H7 (cell line): ENCODE measurements around the gene COA8. TPM values are rescaled to one million over a fixed set of nuclear protein-coding genes. Genes with fewer than 3 reads are reported as not detected.

ENCODE experiments used
- DNase-seq: peaks from one replicate; pipeline ENCODE4 v3.0.0; 2012
- H3K27me3 ChIP-seq: 2 replicates; pipeline ENCODE4 v1.6.0; 2011; ENCODE audit warnings: mild to moderate bottlenecking, low read length; ENCODE audit not compliant: control insufficient read depth, insufficient read depth
- H3K36me3 ChIP-seq: replicated peaks from 2 replicates; pipeline ENCODE4 v1.5.1; 2011; ENCODE audit warnings: low read length; ENCODE audit not compliant: control insufficient read depth, insufficient read depth
- H3K4me3 ChIP-seq: 2 replicates; pipeline ENCODE4 v1.5.1; 2011; ENCODE audit warnings: low read depth, mild to moderate bottlenecking, control low read depth, low read length, moderate library complexity; ENCODE audit not compliant: insufficient read depth
- total RNA-seq: library from RNA; depleted of rRNA; stranded (reverse); fragments of >200 nt; shearing (Covaris generic); gene quantifications from 2 replicates; pipeline ENCODE4 v1.2.3, GENCODE V29; 2014

COA8 gene
- total RNA-seq, 1 experiment from 2014 or later: 15.8 TPM

DNA sequence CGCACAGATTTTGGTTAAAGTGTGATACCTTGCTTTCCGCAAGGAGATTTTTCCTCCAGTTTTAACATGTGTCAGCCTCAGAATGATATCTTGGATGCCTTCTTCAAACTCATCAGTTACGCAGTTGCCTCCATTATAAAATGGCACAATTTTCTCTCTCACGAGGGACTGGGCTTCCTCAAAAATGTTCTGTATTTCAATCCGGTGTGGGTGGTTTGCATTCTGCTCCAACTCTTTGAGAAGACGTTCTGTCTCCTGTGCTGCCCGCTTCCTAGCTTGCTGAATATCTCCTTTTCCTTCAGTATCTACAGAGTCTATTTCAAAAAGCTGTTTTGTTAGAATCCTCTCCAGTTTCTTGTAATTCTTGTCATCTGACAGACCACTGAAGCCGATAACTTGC, 2.1 kb upstream of the COA8 start:
- no peak for DNase-seq
- Histone ChIP-seq H3K27me3 (no peaks in the 10 kb centered on the region), H3K4me3 (no peak overlapping the region), H3K36me3 (peaks cover 5% of the 10 kb centered on the region)

DNA sequence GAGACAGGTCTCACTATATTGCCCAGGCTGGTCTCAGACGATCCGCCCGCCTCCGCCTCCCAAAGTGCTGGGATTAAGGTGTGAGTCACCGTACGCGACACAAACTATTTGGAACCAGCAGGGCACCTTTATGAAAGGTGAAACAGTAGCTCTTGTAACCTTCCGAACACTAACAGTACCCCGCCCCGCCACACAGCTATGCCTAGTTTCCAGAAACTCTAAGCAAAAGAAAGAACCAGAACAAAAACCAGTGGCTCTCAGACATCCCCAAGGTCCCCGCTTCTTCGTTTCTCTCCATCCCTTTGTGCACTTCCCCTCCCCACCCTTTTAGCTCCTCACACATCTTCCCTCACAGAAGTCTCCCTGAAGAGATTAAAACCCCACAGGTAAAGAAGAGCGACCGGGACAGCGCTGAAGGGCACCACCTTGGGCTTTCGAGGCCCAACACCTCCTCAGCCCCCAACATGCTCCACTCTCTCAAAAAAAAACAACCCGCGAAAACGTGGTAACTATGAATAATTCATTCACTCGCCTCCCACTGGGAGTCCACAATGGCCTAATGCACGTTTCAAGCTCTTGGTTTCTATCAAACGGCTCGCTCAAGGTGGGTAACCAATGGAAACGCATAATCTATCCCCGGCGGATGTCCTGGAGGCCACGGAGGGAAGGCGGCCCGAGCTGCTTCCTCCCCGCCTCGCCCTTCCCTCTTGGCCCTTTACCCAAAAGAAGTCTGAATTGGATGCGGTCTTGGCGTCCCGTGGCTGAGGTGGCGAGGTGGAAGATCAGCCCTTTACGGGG, 1.2 kb upstream of the COA8 start:
- H3K4me3 ChIP-seq: peak overlapping the region; percentile 94
- peaks cover 5% of the 10 kb centered on the region for H3K36me3 ChIP-seq
- H3K27me3 ChIP-seq: no peaks in the 10 kb centered on the region
- peak; percentile 87 for DNase-seq

DNA sequence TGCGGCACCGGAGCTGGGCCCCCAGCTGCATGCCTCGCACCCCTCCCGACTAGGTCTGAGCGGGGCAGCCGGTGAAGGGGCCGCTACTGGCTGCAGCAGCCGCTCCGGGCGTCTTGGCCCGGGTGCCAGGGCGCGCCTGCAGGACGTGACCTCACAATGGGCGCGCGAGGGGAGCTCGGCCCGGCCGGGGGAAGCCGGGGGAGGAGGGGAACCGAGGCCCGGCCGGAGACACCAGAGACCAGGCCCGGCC, 656 bp upstream of the COA8 start:
- no peaks in the 10 kb centered on the region for H3K27me3 ChIP-seq
- H3K36me3 ChIP-seq: peaks cover 5% of the 10 kb centered on the region
- peak; percentile 90 for DNase-seq
- H3K4me3 ChIP-seq: peak overlapping the region; percentile 94

DNA sequence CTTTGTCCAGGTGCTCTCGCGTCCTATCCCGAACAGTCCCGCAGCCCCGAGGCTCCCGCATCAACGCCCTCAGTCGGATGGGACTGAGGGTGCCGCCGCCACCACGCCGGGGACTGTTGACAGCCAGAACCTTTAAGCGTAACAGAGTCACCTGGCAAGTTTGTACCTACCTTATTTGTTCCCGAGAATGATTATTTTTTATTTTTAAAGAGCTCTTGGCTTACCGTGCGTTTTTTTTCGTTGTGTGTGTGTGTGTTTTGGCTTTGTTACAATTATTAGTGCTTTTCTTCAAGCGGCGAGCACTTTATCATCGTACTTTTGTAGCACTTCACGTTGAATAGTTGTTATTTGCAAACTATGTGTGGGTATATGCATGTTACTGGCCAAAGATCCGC, 463 bp downstream of the COA8 start:
- Histone ChIP-seq H3K36me3 (peaks cover 5% of the 10 kb centered on the region), H3K27me3 (no peaks in the 10 kb centered on the region), H3K4me3 (peak overlapping the region; percentile 94)
- no peak for DNase-seq

DNA sequence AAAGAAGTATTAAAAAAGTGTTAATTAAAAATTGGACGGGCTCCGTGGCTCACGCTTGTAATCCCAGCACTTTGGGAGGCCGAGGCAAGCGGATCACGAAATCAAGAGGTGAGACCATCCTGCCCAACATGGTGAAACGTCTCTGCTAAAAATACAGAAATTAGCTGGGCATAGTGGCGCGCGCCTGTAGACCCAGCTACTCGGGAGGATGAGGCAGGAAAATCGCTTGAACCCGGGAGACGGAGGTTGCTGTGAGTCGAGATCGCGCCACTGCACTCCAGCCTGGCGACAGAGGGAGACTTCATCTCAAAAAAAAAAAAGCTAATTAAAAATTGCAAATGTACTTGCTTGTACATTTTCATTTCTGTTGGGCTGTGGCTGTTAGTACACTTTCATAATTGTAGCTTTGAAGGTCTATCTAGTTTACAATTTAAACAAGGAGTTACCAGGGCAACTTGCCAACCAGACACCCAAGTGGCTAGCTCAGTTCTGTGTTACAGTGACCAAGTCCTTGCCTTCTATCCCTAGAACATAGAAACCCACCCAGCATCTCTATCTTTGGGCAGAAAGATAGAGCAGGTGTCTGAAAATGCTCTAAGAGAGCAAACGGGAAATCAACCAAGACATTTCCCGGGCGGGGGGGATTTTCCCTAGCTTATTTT, 1.2 kb downstream of the COA8 start:
- H3K36me3 ChIP-seq: peaks cover 5% of the 10 kb centered on the region
- H3K27me3 ChIP-seq: no peaks in the 10 kb centered on the region
- H3K4me3 ChIP-seq: peak overlapping the region; percentile 94
- no peak for DNase-seq

DNA sequence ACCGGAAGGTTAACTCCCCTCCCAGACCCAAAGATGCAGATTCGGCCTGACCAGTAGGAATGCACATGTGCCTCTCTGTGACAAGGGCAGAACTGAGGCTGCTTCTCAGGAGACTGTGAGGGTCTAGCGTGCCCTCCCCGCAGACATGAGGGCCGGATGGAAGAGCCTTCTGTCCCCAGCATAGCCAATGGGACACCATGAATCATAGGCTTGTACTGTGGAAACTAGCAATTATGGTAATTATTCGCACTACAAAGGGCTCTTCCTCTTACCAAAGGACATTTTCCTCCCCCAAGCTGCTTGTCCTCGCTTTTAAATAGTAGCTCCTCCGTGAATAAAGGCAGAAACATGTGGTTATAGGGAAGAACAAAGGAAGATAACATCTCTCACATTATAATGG, 6.2 kb downstream of the COA8 start:
- H3K27me3 ChIP-seq: no peaks in the 10 kb centered on the region
- DNase-seq: no peak
- H3K4me3 ChIP-seq: no peak overlapping the region
- no peaks in the 10 kb centered on the region; the same call in 1 of the 2 replicates for H3K36me3 ChIP-seq

DNA sequence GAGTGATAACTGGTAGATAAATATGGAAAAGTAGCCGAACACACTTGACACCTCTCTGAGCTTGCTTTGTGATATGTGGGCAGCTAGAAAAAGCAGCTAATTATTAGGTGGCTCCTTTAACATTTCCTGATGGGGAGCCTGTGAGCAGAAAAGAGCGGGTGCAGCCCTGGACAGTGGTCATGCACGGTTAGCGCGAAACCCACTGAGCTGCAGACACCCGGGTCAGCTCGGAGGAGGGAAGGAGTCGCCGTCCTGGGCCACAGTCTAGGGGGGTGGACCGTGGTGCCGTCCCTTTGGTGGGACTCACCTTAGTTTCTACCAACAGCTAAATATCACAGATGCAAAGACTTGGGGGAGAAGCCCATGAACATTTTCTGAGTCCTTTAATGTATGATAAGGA, 6.6 kb downstream of the COA8 start:
- no peak for DNase-seq
- H3K36me3 ChIP-seq: no peaks in the 10 kb centered on the region; the same call in 1 of the 2 replicates
- H3K4me3 ChIP-seq: no peak overlapping the region
- H3K27me3 ChIP-seq: no peaks in the 10 kb centered on the region

DNA sequence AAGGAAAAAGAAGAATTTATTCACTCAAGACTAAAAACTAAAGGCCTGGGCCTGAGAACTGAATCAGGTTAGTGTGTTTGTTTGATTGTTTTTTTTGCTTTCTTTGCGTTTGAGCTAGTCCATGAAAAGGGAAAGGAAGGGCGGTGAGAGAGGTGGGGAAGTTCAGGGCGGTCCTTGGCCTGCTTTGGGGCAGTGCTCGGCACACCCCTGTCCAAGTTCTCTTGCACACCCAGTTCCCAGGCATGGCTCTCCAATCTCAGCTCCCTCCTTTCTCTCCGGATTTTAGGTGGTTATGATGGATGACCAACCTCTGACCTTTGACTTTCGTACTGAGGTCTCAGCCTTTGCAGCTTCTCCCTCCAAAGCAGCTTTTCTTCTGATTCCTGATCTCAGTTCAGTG, 11.3 kb downstream of the COA8 start:
- peaks cover 3% of the 10 kb centered on the region; the same call in 1 of the 2 replicates for H3K36me3 ChIP-seq

DNA sequence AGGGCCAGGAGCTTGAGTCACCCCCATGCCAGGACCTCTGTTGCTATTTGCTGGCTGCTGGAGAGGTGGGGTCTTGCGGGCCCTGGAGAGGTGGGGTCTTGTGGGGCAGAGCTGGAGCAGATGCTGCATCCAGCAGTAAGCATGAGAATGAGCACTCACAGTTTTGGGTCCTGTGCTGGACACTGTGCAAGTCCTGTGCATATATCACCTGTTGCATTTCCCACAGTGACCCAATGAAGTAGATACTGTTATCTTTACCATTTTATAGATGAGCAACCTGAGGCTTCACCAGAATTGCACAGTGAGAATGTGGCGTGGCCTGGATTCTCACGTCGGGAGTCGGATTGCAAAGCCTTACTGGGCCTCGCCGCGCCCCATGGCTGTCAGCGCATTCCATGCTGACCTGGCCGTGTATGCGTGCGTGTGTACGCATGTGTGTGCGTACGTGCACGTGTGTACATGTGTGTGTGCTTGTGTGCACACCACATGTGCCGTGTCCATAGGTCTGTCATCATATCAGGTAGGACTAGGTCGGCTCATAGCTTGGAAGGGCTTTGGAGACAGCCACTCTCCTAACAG, 12.0 kb downstream of the COA8 start:
- H3K4me3 ChIP-seq: no peak overlapping the region
- H3K36me3 ChIP-seq: peaks cover 3% of the 10 kb centered on the region; the same call in 1 of the 2 replicates
- no peak for DNase-seq
- no peaks in the 10 kb centered on the region for H3K27me3 ChIP-seq

More for the DNA sequence above, 11.3 kb downstream of the COA8 start:
- no peaks in the 10 kb centered on the region for H3K27me3 ChIP-seq
- DNase-seq: no peak
- H3K4me3 ChIP-seq: no peak overlapping the region

DNA sequence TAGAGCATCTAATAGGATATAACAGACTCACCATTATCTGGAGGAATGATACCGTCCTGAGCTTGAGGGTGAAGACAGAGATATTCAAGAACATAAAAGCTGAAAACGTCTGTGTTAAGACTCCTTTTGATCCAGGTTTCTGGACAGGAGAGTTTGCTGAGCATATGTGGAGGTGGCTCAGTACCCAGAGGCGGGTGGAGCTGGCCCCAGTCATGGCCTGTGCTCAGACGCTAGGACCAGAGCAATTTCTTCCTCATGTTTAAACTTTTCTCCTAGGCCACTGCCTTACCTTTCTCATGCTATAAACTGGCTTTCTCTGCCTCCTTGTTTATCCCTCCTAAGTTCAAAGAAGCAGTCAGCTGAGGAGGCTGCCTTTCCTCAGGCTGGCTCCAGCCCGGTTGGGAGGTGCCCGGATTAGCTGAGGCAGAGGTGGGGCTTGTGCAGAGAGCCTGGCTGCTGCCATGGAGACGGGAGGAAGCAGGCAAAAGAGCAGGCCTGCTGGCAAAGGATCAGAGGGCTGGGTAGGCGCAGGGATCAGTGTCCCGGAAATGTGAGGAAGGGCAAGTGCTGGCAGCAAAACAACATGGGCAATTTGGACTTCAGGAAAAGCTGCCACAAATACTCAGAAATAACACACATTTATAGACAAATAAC, 13.7 kb downstream of the COA8 start:
- peak; percentile 77 for DNase-seq
- Histone ChIP-seq H3K36me3 (peaks cover 3% of the 10 kb centered on the region; the same call in 1 of the 2 replicates), H3K4me3 (no peak overlapping the region), H3K27me3 (no peaks in the 10 kb centered on the region)

DNA sequence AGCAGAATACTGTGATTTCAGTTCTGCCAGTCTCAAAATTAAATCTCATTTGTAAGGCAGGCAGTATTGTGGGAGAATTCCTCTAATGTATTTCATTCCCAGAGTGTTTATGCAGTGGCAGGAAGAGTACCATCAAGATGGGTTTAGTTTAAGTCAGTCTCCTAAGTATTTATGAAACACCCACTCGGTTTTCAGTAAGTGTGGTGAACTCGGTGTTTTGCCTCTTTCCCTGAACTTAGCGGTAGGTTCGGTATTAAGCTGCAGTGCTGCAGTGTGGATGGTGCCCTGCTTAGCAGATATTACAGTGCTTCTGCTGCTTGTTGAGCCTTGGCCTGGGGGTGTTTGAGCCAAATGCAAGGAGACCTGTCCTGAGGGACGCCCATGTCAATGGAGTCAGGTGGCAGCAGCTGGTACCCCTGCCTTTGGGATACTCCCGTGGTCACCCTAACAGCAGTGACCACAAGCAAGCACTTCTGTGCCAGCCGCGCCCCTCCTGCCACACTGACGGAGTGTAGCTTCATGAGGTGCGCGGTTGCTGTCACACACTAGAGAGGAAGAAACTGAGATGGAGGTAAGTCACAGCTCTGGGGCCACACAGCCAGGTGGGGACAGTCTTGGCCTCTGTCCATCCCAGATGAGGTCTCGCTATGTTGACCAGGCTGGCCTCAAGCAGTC, 15.8 kb downstream of the COA8 start:
- Histone ChIP-seq H3K36me3 (peaks cover 3% of the 10 kb centered on the region; the same call in 1 of the 2 replicates), H3K27me3 (no peaks in the 10 kb centered on the region), H3K4me3 (no peak overlapping the region)
- DNase-seq: no peak

DNA sequence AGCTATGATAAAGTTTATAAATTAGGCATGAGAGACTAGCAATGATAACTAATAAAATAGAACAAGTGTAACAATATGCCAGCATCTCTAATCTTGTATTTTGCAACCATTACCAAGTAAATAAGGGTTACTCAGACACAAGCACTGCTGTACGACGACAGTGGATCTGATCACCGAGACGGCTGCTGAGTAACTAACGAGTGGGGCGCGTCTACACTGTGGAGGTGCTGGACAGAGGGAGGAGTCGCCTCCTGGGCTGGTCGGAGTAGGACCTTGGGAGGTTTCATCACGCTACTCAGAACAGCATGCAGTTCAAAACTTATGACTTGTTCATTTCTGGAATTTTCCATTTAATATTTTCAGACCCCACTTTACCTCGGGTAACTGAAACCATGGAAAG, 18.4 kb downstream of the COA8 start:
- Histone ChIP-seq H3K36me3 (peaks cover 3% of the 10 kb centered on the region; the same call in 1 of the 2 replicates), H3K27me3 (no peaks in the 10 kb centered on the region), H3K4me3 (no peak overlapping the region)
- no peak for DNase-seq

DNA sequence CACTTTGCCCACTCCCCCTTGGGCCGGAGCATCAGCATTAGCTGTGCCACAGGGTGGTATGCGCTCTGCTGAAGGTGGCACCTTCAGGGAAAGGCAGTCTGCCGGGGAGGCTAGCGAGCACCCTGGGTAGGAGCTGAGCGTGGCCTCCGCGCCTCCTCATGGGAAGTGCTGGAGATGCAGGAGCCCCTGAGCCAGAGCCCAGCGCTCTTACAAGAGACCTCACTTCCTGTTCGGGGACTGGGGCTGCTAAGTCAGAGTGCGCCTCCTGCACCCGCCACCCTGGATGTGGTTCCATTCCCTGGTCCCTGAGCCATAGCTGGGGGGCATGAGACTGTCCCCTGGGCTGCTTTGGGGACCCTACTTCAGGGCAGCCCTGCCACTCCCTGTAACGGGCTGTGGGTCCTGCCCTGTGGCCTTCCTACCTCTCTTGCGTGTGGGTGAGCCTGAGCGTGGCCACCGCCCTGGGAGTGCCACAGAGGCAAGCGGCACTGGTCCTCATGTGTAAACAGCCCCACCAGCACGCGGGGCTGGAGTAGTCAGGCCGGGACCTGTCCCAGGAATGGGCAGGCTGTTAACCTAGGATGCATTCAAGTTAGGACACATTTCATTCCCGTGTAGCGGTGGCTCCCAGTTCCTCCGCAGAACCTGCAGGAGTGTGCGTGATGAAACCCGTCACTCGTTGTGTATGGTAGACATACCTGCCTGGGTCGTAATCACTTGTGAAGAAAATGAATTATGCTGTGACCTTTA, 19.4 kb downstream of the COA8 start:
- DNase-seq: peak; percentile 56
- no peaks in the 10 kb centered on the region for H3K27me3 ChIP-seq
- H3K4me3 ChIP-seq: no peak overlapping the region
- peaks cover 1% of the 10 kb centered on the region; the same call in 1 of the 2 replicates for H3K36me3 ChIP-seq
